HepG2 (cell line): ENCODE results near the gene TF. TPM values are rescaled to one million over a fixed set of nuclear protein-coding genes. Genes with fewer than 3 reads are reported as not detected.

Source experiments
- ARID2 ChIP-seq: sonication (generic); formaldehyde crosslinking; IDR thresholded peaks from 2 replicates; pipeline ENCODE4 v1.8.1; 2022; ENCODE audit warnings: mild to moderate bottlenecking, missing genetic modification reagents, borderline replicate concordance
- KLF16 ChIP-seq, 2 experiments: sonication (generic) in 1 of 2; formaldehyde crosslinking in 1 of 2; IDR thresholded peaks; 2 replicates each; pipeline versions ENCODE4 v1.6.1 to v1.8.0; 2016 to 2023; ENCODE audit warnings: missing genetic modification reagents in 2 of 2, missing compliant biosample characterization in 1 of 2
- MAFK ChIP-seq, 2 experiments: IDR thresholded peaks in 1 of 2; conservative IDR thresholded peaks in 1 of 2; 2 replicates each; pipeline ENCODE4 v1.6.1; 2011; ENCODE audit warnings: improper control_type of control experiment in 2 of 2, low read length in 2 of 2
- MLLT10 ChIP-seq: sonication (generic); formaldehyde crosslinking; IDR thresholded peaks from 2 replicates; pipeline ENCODE4 v1.4.0; 2020; ENCODE audit warnings: missing genetic modification reagents
- PAWR ChIP-seq: sonication (generic); formaldehyde crosslinking; IDR thresholded peaks from 2 replicates; pipeline ENCODE4 v1.4.0; 2020; ENCODE audit warnings: missing genetic modification reagents, mild to moderate bottlenecking, borderline replicate concordance
- SAP130 ChIP-seq: IDR thresholded peaks from 2 replicates; pipeline ENCODE4 v1.6.1; 2016; ENCODE audit warnings: low read depth
- TSC22D2 ChIP-seq: sonication (generic); formaldehyde crosslinking; IDR thresholded peaks from 2 replicates; pipeline ENCODE4 v1.5.1; 2020; ENCODE audit warnings: missing genetic modification reagents, mild to moderate bottlenecking, borderline replicate concordance
- ZC3H4 ChIP-seq: sonication (generic); formaldehyde crosslinking; IDR thresholded peaks from 2 replicates; pipeline ENCODE4 v1.4.0; 2020; ENCODE audit warnings: missing genetic modification reagents, borderline replicate concordance
- ZNF10 ChIP-seq: sonication (generic); formaldehyde crosslinking; IDR thresholded peaks from 2 replicates; pipeline ENCODE4 v1.4.0; 2020; ENCODE audit warnings: mild to moderate bottlenecking, low read depth, missing genetic modification reagents, borderline replicate concordance
- ZNF605 ChIP-seq: sonication (generic); formaldehyde crosslinking; IDR thresholded peaks from 2 replicates; pipeline ENCODE4 v1.8.0; 2022; ENCODE audit warnings: mild to moderate bottlenecking, missing genetic modification reagents
- ZSCAN21 ChIP-seq: sonication (generic); formaldehyde crosslinking; IDR thresholded peaks from 2 replicates; pipeline ENCODE4 v1.8.0; 2022; ENCODE audit warnings: mild to moderate bottlenecking, missing genetic modification reagents, moderate library complexity, borderline replicate concordance
- polyA plus RNA-seq, 8 experiments: library from polyadenylated mRNA; depleted of rRNA in 3 of 8; stranded (reverse) in 7 of 8; unstranded in 1 of 8; fragments of >200 nt; fragmentation: Illumina TruSeq in 4 of 8; extraction: Trizol in 4 of 8; gene quantifications; 2 replicates each; pipeline versions ENCODE4 v1.2.1 to v1.2.3, GENCODE V29; 2011 to 2016; ENCODE audit warnings: low read depth in 4 of 8, missing spikeins in 1 of 8, mixed read lengths in 1 of 8; ENCODE audit not compliant: insufficient read depth in 1 of 8
- total RNA-seq, 5 experiments: library from RNA; depleted of rRNA; stranded (reverse); fragments of >200 nt; fragmentation: Illumina TruSeq; extraction: Trizol; gene quantifications; 2 replicates each; pipeline ENCODE4 v1.2.3, GENCODE V29; 2016; ENCODE audit warnings: low read depth in 1 of 5
- TF ChIP-seq, protein P1 (sequence below): sonication (generic); formaldehyde crosslinking; IDR thresholded peaks from one replicate; pipeline ENCODE4 v1.5.1; 2020; ENCODE audit warnings: mild to moderate bottlenecking, missing genetic modification reagents; ENCODE audit errors: not compliant biosample characterization
- TF ChIP-seq, protein P2 (sequence below): sonication (generic); formaldehyde crosslinking; IDR thresholded peaks from 2 replicates; pipeline ENCODE4 v1.5.0; 2020; ENCODE audit warnings: missing genetic modification reagents, mild to moderate bottlenecking, borderline replicate concordance

TF gene
- total and polyA plus RNA-seq, 2 of the 13 experiments (the other 11 are each of a cell fraction or from before 2014, with no cell fraction given), result 10,074 to 11,821 TPM

DNA sequence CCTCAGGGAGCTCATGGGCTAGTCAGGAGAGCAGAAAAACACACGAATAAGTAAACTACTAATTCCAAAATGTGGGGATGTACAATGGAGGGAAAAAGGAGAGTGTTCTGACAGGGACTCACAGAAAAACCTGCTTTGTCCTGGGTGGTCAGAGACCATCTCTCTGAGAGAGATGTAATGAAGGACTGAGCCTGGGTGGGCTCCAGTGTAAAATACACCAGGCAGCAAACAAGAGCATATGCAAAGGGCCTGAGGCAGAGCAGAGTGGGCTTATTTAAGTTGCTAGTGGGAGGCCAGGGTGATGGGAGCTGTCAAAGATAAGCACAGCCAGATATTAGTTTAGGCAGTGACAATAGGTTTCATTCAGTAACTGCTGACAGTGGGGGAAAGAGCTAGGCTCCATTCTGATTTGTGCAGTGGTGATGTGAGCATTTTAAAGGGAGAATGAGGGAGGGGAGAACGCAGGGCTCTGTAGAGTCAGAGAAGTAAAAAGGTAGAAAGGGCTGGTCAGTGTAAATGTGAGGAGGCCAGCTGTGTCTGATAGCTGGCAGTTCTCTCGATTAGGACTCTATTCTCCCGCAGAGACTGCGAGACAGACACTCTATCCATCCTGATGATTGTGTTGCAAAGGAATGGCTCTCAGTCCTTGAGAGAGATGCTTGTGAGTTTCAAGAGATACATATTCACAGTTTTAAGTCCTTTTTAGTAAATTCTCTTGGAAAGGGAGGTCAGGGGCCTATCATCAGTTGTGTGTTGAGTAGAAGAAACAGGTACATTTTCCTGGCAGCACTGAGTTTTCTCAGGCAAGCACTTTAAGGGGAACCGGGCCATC lies 3.5 kb downstream of the TF start (continued):
- no peak for TF ChIP-seq ZNF10 (CRISPR knock-in tag)
- TF ChIP-seq ARID2 (CRISPR knock-in tag), result no peak
- TF ChIP-seq MAFK (conservative IDR thresholded peaks at IDR 0.05 in 1 of 2, IDR thresholded peaks at IDR 0.05 in 1 of 2; ENCODE audit: low read length in 2 of 2), result peak in 1 of 2 experiments; percentile 53; a peak in 2 of 4 replicates
- TF ChIP-seq ZSCAN21 (CRISPR knock-in tag), result no peak
- TF ChIP-seq ZC3H4 (CRISPR knock-in tag), result no peak
- TF ChIP-seq TSC22D2 (CRISPR knock-in tag), result no peak
- TF ChIP-seq MLLT10, result peak; percentile 23; the same call in 1 of the 2 replicates
- no peak for TF ChIP-seq ZNF605 (CRISPR knock-in tag)
- TF ChIP-seq SAP130 (CRISPR knock-in tag), result peak; percentile 7; the same call in 1 of the 2 replicates
- TF ChIP-seq, protein P1, sequence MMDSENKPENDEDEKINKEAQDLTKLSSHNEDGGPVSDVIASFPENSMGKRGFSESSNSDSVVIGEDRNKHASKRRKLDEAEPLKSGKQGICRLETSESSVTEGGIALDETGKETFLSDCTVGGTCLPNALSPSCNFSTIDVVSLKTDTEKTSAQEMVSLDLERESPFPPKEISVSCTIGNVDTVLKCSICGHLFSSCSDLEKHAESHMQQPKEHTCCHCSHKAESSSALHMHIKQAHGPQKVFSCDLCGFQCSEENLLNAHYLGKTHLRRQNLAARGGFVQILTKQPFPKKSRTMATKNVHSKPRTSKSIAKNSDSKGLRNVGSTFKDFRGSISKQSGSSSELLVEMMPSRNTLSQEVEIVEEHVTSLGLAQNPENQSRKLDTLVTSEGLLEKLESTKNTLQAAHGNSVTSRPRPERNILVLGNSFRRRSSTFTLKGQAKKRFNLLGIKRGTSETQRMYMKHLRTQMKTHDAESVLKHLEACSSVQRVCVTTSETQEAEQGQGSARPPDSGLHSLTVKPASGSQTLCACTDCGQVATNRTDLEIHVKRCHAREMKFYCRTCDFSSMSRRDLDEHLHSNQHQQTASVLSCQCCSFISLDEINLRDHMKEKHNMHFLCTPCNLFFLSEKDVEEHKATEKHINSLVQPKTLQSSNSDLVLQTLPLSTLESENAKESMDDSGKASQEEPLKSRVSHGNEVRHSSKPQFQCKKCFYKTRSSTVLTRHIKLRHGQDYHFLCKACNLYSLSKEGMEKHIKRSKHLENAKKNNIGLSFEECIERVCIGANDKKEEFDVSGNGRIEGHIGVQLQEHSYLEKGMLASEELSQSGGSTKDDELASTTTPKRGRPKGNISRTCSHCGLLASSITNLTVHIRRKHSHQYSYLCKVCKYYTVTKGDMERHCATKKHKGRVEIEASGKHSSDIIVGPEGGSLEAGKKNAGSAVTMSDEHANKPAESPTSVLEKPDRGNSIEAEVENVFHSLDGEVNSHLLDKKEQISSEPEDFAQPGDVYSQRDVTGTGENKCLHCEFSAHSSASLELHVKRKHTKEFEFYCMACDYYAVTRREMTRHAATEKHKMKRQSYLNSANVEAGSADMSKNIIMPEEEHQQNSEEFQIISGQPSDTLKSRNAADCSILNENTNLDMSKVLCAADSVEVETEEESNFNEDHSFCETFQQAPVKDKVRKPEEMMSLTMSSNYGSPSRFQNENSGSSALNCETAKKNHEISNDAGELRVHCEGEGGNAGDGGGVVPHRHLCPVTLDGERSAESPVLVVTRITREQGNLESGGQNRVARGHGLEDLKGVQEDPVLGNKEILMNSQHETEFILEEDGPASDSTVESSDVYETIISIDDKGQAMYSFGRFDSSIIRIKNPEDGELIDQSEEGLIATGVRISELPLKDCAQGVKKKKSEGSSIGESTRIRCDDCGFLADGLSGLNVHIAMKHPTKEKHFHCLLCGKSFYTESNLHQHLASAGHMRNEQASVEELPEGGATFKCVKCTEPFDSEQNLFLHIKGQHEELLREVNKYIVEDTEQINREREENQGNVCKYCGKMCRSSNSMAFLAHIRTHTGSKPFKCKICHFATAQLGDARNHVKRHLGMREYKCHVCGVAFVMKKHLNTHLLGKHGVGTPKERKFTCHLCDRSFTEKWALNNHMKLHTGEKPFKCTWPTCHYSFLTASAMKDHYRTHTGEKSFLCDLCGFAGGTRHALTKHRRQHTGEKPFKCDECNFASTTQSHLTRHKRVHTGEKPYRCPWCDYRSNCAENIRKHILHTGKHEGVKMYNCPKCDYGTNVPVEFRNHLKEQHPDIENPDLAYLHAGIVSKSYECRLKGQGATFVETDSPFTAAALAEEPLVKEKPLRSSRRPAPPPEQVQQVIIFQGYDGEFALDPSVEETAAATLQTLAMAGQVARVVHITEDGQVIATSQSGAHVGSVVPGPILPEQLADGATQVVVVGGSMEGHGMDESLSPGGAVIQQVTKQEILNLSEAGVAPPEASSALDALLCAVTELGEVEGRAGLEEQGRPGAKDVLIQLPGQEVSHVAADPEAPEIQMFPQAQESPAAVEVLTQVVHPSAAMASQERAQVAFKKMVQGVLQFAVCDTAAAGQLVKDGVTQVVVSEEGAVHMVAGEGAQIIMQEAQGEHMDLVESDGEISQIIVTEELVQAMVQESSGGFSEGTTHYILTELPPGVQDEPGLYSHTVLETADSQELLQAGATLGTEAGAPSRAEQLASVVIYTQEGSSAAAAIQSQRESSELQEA (CRISPR knock-in tag), result no peak
- no peak for TF ChIP-seq KLF16 (CRISPR knock-in tag; IDR thresholded peaks at IDR 0.05)
- TF ChIP-seq, protein P2, sequence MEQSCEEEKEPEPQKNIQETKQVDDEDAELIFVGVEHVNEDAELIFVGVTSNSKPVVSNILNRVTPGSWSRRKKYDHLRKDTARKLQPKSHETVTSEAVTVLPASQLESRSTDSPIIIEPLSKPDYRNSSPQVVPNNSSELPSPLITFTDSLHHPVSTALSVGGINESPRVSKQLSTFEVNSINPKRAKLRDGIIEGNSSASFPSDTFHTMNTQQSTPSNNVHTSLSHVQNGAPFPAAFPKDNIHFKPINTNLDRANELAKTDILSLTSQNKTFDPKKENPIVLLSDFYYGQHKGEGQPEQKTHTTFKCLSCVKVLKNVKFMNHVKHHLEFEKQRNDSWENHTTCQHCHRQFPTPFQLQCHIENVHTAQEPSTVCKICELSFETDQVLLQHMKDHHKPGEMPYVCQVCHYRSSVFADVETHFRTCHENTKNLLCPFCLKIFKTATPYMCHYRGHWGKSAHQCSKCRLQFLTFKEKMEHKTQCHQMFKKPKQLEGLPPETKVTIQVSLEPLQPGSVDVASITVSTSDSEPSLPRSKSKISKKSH (CRISPR knock-in tag), result no peak
- TF ChIP-seq PAWR (CRISPR knock-in tag), result no peak
